ENCODE measurements around the gene RUNDC1.
"Not testable (repeated sequence)": the region's sequence is repeated elsewhere in the genome, so short reads cannot be mapped to it uniquely, and the experiment has no call there.

Gene RUNDC1

DNA sequence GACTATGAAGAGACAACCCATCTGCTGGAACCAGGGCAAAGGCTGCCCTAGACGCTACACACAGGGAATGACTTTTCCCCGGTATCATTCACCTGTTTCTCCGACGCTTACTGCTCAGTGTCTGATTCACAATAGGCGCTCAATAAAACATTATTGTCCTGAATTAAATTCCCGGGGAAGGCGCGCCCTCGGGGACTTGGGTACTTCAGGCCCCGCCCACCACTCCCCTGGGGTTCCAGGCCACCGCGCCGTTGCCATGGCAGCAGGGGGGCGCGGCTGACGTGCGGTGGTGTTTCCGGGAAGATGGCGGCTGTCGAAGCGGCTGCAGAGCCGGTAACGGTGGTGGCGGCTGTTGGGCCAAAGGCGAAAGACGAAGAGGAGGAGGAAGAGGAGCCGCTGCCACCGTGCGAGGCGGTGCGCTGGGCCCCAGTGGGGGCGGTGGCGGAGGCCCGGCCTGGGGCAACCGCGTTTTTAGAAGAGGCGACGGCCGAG lies at the start of gene RUNDC1:
RUNDC1 (plus strand) TSS at position 292 of the 492 bp plus-strand sequence; CDS start at position 304, 12 bp downstream.
- DNase-seq (ENCODE audit: low read depth in 2 of 2) = peak; percentile 88 to 91

GRCh38 chr17:42937712-42938596 lies 42.4 kb upstream of the RUNDC1 start:
- peak in 1 of 2 donors; percentile 15 for DNase-seq (ENCODE audit: low read depth in 2 of 2)

GRCh38 chr17:42944211-42944610 lies 36.2 kb upstream of the RUNDC1 start:
- no peak for DNase-seq (ENCODE audit: low read depth in 2 of 2)

DNA sequence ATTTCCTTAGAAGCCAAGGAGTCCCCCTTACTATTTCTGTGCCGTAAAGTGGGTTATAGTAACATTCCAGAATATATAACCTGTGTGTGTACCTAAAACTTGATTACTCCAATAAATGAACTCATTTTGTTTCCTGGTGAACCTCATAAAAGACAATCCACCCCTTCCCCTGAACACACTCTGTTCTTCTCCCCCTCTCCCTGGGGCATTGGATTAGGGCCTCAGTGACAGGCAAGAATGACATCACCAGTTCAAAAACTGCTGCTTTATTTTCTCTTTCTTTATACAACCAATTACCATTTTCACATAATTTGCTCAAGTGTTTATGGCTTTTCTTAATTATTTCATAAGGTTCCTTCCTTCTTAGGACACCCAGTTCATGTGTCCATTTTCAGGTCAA lies 33.6 kb upstream of the RUNDC1 start:
- no peak for DNase-seq (ENCODE audit: low read depth in 2 of 2)

- no peak for DNase-seq (ENCODE audit: low read depth in 2 of 2)
Measured at GRCh38 chr17:42950044-42950783, 30.2 kb upstream of the RUNDC1 start.

DNA sequence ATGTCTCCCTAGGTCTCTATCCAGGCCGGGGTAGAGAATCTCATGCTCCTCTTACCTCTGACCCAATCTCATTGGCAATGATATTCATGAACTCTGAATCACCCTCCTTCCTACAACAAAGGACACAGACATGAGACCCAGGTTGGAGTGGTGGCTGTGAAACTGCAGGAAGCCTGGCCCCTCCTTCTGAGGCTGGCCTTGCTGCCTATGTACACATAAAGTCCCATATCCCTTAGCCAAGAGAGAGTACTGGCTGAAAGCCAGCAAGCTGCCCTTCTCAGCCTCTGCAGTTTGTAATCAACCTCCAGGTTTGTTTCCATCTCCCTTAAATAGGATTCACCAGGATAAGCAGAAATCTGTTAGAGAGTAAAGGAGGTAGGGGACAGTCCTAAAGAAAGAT lies 26.7 kb upstream of the RUNDC1 start:
- DNase-seq (ENCODE audit: low read depth in 2 of 2) = no peak

DNA sequence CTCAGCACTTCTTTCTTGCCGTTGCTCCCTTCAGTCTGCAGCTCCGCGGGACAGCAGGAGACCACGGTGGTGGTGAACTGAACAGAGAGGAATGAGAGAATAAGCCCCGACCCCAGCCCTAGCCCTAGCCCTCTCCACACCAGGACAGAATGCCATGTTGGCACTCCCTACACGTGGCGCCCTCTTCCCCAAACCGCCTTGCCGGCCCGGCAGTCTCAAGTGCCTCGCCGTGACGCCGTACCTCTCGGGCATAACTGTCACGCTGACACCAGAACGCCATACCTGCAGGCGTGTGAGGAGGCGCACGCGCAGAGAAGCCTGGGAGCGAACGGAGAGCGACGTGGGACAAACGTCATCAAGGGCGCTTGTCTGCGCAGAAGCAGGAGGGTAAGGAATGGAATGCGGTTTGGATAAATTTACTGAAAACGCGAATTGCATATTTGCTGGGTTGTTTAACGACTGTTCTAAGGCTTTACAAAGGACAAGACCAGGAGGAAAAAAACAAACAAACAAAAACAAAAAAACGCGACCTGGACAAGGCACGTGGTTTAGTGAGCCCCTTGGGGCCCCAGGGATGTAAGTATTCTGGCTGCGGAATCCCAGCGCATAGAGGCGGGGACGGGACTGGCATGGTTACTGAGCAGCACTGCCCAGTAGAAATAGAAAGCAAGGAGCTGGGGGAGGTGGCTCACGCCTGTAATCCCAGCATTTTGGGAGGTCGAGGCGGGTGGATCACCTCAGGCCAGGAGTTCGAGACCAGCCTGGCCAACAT lies 16.0 kb upstream of the RUNDC1 start, which contains the start of gene AARSD1:
AARSD1 (minus strand) TSS at position 294 of the 772 bp plus-strand sequence; CDS start at position 280, 14 bp downstream.
- peak; percentile 82 for DNase-seq (ENCODE audit: low read depth in 2 of 2)

GRCh38 chr17:42967925-42968324 lies 12.4 kb upstream of the RUNDC1 start:
- no peak for DNase-seq (ENCODE audit: low read depth in 2 of 2)

DNA sequence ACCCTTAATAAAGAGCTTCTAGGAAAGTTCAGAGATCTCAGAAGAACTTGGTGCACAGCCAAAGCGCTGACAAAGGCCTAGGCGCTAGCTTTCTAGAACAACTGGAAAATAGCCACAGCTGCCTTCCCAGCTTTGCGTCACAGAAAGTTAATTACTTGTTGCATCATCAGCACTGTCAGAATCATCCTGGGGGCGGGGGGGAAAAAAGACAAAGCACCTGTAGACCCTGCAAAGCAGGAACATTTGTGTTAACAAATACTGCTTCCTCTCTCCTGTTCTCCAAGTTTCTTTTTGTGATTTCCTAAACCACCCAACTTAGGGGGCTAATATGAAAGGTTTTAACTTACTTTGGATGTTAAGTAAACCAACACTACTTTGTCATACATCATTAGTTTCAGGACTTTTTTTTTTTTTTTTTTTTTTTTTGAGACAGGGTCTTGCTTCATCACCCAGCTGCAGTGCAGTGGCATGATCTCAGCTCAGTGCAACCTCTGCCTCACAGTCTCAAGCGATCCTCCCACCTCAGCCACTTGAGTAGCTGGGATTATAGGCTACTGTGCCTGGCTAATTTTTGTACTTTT lies 11.3 kb upstream of the RUNDC1 start:
- DNase-seq (ENCODE audit: low read depth in 2 of 2) = no peak

DNA sequence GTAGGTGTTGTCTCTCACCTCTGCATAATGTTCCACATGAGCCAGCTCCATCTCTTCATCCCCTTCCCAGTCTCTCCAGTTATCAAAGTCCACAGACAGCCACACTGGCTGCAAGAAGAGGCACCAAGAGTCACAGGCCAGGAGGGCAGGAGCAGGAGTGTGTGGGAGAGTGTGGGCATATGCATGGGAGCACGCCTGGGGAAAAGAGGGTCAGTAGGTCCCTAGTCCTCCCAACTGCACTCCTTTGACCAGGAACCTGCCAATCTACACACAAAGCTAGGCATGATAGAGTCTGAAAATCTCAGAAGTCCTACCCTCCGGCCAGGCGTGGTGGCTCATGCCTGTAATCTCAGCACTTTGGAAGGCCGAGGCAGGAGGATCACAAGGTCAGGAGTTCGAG lies 8.8 kb upstream of the RUNDC1 start:
- DNase-seq (ENCODE audit: low read depth in 2 of 2) = no peak

- not testable (repeated sequence) for DNase-seq (ENCODE audit: low read depth in 2 of 2)
Measured at GRCh38 chr17:42973323-42973722, 7.0 kb upstream of the RUNDC1 start.

DNA sequence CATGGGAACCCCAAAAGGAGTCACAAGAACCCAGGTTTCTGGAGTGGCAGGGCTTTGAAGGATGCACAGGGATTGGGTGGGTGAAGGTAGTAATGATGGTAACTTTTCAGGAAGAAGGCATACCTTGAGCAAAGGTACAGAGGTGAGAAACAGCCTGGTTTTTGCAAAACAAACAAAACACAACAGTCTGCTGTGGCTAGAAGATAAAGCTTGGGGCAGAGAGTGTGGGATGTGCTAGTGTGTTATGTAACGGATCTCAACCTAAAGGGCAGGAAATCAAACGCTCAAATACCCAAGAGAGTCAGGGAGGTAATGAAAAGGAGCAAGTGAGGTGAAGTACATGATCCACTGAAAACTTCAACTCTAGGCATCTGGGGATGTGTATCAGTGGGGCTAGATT lies 5.1 kb upstream of the RUNDC1 start:
- DNase-seq (ENCODE audit: low read depth in 2 of 2) = no peak

DNA sequence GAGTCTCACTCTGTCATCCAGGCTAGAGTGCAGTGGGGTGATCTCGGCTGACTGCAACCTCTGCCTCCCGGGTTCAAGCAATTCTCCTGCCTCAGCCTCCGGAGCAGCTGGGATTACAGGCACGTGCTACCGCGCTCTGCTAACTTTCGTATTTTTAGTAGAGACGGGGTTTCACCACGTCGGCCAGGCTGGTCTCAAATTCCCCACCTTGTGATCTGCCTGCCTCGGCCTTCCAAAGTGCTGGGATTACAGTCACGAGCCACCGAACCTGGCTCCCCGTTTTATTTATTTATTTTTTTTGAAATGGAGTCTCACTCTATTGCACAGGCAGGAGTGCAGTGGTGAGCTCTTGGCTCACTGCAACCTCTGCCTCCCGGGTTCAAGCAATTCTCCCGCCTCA lies 4.7 kb upstream of the RUNDC1 start:
- not testable (repeated sequence) for DNase-seq (ENCODE audit: low read depth in 2 of 2)

DNA sequence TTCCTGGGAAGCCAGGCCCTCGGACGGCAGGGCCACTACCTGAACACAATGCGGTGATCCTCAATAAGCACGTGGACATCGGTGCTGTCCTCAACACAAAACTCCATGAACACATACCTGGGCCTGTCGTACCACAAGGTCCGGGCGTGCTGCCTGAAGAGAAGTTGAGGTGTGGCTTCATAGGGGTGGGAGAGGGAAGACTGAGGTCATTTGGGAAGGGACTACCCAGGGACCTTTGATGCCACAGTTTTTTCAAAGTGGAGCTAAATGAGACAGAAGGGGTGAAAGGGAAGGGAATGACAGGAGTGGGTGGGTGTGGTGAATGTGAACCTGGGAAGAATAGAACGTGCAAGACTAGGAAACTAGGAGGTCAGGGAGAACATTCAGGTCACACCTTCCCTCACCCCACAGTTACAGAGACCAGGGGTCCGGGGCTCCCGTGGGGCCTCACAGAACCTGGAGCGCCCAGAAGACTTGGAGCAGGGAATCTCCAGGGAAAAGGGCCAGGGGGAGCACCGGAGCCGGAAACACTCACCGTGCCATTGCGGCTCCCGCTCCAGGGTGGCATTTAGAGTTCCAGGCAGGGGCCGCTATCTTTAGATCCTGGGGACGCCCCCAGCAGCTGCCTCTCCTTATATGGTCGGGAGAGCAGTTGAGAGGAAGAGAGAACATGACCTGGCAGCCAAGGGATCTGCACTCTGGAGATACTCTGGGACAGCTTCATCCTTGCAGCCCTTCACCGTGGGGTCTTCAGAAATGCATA lies 673 bp upstream of the RUNDC1 start, which contains the start of gene PTGES3L:
PTGES3L (minus strand) TSS at position 570 of the 763 bp plus-strand sequence; CDS start at position 543, 27 bp downstream.
- no peak for DNase-seq (ENCODE audit: low read depth in 2 of 2)

DNA sequence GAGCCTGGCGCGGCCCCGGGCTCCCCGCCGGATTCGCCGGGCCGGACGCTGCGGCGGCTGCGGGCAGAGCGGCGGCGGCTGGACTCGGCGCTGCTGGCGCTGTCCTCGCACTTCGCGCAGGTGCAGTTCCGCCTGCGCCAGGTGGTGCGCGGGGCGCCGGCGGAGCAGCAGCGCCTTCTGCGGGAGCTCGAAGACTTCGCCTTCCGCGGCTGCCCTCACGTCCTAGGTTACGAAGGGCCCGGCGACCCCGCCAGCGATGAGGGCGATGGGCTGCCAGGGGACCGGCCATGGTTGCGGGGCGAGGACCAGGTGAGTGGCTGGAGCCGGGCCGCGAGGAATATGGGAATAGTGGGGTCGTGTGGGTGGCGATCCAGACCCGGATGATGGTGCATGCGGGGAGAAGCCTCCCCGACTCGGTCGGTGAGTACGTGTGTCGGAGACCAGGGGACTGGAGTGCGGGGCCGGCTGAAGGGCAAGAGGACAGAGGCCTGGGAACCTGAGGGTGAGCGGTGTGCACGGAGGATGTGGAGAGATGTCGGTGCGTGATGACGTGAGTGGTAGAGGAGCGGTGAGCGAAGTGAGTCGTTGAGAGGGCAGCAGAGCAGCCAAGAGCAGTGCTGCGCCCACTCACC lies 517 bp downstream of the RUNDC1 start:
- DNase-seq (ENCODE audit: low read depth in 2 of 2) = peak in 1 of 2 donors; percentile 56

DNA sequence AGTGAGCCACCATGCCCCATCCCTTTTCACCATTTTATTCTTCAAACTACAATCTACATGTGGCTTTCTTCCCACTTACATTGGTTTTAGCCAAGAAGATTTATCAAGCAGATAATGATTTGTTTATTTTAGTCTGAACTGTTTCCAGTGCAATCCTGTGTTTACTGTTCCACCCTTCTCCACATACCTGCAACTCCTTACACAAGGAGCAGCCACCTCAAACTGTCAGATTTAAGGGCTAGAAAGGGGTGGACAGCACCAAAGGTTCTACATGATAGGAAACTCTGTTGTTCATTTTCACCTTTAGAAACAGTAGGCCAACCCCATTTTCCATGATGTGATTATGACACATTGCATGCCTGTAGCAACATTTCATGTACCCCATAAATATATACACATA lies 1.9 kb downstream of the RUNDC1 start:
- no peak for DNase-seq (ENCODE audit: low read depth in 2 of 2)

DNA sequence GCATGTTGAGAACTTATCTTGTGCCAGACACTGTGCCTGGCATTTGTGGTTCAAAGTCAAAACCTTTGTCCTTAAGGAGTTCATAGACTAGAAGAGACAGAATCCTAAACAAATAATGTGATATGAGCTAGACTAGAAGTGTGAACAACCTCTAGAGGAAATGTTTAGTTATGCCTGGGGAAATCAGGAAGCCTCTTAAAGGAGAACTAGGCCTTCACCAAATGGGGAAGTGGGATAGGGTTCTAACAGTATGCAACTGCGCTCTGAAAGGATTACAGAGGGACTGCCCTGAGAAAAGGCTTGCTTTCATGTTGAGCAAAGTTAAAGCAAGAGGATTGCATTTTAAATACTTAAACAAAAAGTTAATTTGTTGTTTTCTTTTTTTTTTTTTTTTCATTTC lies 4.9 kb downstream of the RUNDC1 start:
- DNase-seq (ENCODE audit: low read depth in 2 of 2) = no peak

- no peak for DNase-seq (ENCODE audit: low read depth in 2 of 2)
Measured at GRCh38 chr17:42989141-42989540, 8.8 kb downstream of the RUNDC1 start.

- DNase-seq (ENCODE audit: low read depth in 2 of 2) = no peak
Measured at GRCh38 chr17:42989726-42990652, 9.6 kb downstream of the RUNDC1 start.
